Activated CD8-positive, alpha-beta T cell treated with anti-CD3 and anti-CD28 coated beads, Interleukin-2, amount 10 ng/mL, durations not matched to agents 7 days and 5 days (primary cell): ENCODE data around the gene BAG3. TPM values are rescaled to one million over a fixed set of nuclear protein-coding genes. Genes with fewer than 3 reads are reported as not detected.
"Not testable (repeated sequence)": the region's sequence is repeated elsewhere in the genome, so short reads cannot be mapped to it uniquely, and the experiment has no call there.

Experiments
- ATAC-seq: fragments of 150-1000 bp; cut with Tn5 transposase; one replicate; pipeline ENCODE4 v1.10.0; 2021; ENCODE audit warnings: moderate library complexity
- CTCF ChIA-PET: fragments of 350-600 bp; sonication (Branson Sonifier 250); formaldehyde crosslinking; loops from one replicate; lab custom pipeline; 2021; ENCODE audit warnings: antibody characterized with exemption; lab: Charles Lee
- POLR2A ChIA-PET: fragments of 350-600 bp; sonication (Branson Sonifier 250); formaldehyde crosslinking; loops from one replicate; lab custom pipeline; 2021; ENCODE audit warnings: antibody characterized with exemption; lab: Charles Lee
- DNase-seq: peaks from one replicate; pipeline ENCODE4 v3.0.0-alpha.2; 2020
- H3K27ac Mint-ChIP-seq: one replicate; pipeline ENCODE4 v1.8.0; 2021; ENCODE audit warnings: mild to moderate bottlenecking, mixed read lengths
- H3K27me3 Mint-ChIP-seq: one replicate; pipeline ENCODE4 v1.8.0; 2021; ENCODE audit warnings: low read depth, mixed read lengths
- H3K36me3 Mint-ChIP-seq: one replicate; pipeline ENCODE4 v1.8.0; 2021; ENCODE audit warnings: low read depth, mixed read lengths
- H3K4me1 Mint-ChIP-seq: one replicate; pipeline ENCODE4 v1.8.0; 2021; ENCODE audit warnings: low read depth, mixed read lengths
- H3K4me3 Mint-ChIP-seq: one replicate; pipeline ENCODE4 v1.8.0; 2021; ENCODE audit warnings: mild to moderate bottlenecking, mixed read lengths
- H3K9me3 Mint-ChIP-seq: one replicate; pipeline ENCODE4 v1.8.0; 2022; ENCODE audit warnings: mixed read lengths; ENCODE audit not compliant: insufficient read depth
- total RNA-seq, 2 experiments: library from RNA; stranded (reverse); gene quantifications; one replicate each; pipeline ENCODE4 v1.2.3, GENCODE V29; 2021

The BAG3 gene
- total RNA-seq, 2 experiments from 2014 or later: 14.2 to 14.7 TPM

DNA sequence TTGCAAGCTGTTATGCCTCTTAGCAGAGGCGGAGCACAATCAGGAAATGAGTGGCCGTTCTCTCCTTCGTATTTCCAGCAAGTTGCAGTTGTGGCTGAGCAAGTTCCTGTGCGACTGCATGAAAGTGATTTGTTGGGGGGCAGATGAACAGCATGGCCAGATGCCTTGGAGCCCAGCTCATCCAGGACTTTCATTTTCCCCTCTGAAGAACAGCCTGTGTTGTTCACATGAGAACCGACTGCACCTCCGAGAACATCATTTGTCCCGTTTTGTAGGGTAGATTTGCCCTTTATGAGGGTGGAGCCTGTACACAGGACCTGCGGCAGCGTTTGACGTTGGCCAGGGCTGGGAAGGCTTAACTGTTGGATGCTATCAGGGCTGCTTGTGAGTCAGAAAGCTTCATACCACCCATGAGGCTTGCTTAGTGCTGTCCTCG lies 4.4 kb downstream of the BAG3 start:
- peak overlapping the region; percentile 54 for H3K4me3 Mint-ChIP-seq
- ChIA-PET CTCF (interaction anchor here (1.4 to 2.1 kb wide), 4 partner anchors 31 to 204 kb away, joined by 3 to 8 read pairs (median 5); no protein-coding TSS in a partner anchor), POLR2A (interaction anchor here (1.4 kb wide), 1 partner anchor 9 kb away, joined by 4 read pairs; no protein-coding TSS in a partner anchor)
- DNase-seq (peak; percentile 42), ATAC-seq (no peak)
- peak overlapping the region; percentile 69 for H3K27ac Mint-ChIP-seq
- no peaks in the 10 kb centered on the region for H3K27me3 Mint-ChIP-seq
- peaks cover 13% of the 10 kb centered on the region for H3K36me3 Mint-ChIP-seq
- peaks cover 45% of the 10 kb centered on the region for H3K4me1 Mint-ChIP-seq
- H3K9me3 Mint-ChIP-seq: no peaks in the 10 kb centered on the region

DNA sequence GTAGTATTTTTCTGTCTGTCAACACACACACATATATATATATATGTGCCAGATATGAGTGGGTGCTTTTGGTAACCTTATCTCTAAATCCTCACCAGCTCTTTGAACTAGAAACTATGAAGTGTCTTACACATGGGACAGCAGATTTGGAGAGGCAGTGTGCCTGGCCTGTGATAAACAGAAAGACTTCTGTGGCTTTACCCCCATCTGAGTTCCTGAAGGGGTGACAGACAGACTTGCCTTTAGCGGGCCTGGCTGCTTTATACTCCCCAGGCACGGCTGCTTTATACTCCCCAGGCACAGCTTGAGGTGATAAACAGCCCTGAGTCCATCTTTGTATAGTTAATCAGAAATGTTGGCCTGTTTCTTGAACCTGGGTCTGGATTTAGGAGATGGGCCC lies 5.6 kb downstream of the BAG3 start:
- H3K27me3 Mint-ChIP-seq: no peaks in the 10 kb centered on the region
- H3K27ac Mint-ChIP-seq: no peak overlapping the region
- H3K4me3 Mint-ChIP-seq: no peak overlapping the region
- H3K4me1 Mint-ChIP-seq: peaks cover 43% of the 10 kb centered on the region
- CTCF ChIA-PET: interaction anchor here (1.2 to 2.0 kb wide), 5 partner anchors 30 to 203 kb away, joined by 3 to 8 read pairs (median 3); no protein-coding TSS in a partner anchor
- POLR2A ChIA-PET: interaction anchor here (0.6 kb wide), 1 partner anchor 274 kb away, joined by 3 read pairs; no protein-coding TSS in a partner anchor
- no peak for DNase-seq
- no peak for ATAC-seq
- no peaks in the 10 kb centered on the region for H3K9me3 Mint-ChIP-seq
- H3K36me3 Mint-ChIP-seq: peaks cover 13% of the 10 kb centered on the region

DNA sequence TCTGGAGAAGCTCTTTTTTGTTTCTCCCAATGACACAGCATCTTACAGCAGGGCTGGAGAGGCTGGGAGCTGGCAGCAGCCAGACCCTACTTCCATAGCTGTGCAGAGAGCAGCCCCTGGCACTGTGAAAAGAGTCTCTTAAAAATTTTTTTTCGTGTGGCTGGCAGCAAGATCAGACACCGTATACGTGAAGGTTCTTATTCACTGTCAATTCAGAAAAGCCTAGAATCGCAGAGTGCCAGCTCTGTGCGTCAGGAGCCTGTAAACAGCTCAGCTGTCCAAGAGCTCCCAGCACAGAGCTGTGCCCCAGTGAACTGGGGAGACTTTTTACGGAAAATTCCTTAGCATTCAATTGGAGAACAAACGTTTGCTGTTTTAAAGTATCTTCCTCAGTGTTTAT lies 6.5 kb downstream of the BAG3 start:
- no peak for DNase-seq
- no peak overlapping the region for H3K27ac Mint-ChIP-seq
- CTCF ChIA-PET: interaction anchor here (1.2 to 1.4 kb wide), 2 partner anchors 30 to 56 kb away, joined by 3 read pairs; no protein-coding TSS in a partner anchor
- H3K27me3 Mint-ChIP-seq: no peaks in the 10 kb centered on the region
- H3K4me3 Mint-ChIP-seq: no peak overlapping the region
- H3K36me3 Mint-ChIP-seq: peaks cover 13% of the 10 kb centered on the region
- H3K4me1 Mint-ChIP-seq: peaks cover 41% of the 10 kb centered on the region
- no peak for ATAC-seq
- POLR2A ChIA-PET: no interaction called here
- no peaks in the 10 kb centered on the region for H3K9me3 Mint-ChIP-seq

DNA sequence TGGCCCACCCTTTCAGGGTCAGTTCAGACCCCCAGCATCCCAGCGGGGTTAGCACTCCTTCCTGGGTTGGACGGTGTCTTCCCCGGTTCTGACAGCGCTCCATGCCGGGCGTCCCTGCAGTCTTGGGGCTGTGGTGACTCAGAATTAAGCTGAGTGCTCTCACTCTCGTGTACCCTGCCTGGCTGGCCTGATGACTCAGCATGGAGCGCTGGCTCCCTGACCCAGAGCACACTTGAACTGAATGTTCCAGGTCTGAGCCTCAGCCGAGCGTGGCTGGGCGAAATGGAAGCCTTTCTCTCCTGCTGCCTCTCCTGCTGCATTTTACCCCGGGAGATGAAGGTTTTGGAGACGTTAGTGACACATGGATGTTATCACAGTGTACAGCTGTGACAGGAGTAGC lies 7.1 kb downstream of the BAG3 start:
- Mint-ChIP-seq H3K9me3 (no peaks in the 10 kb centered on the region), H3K4me1 (peaks cover 39% of the 10 kb centered on the region), H3K4me3 (no peak overlapping the region), H3K27ac (no peak overlapping the region), H3K36me3 (peaks cover 13% of the 10 kb centered on the region), H3K27me3 (no peaks in the 10 kb centered on the region)
- ATAC-seq (no peak), DNase-seq (no peak)
- ChIA-PET CTCF (interaction anchor here (1.0 to 1.4 kb wide), 2 partner anchors 29 to 56 kb away, joined by 3 read pairs; no protein-coding TSS in a partner anchor), POLR2A (no interaction called here)

DNA sequence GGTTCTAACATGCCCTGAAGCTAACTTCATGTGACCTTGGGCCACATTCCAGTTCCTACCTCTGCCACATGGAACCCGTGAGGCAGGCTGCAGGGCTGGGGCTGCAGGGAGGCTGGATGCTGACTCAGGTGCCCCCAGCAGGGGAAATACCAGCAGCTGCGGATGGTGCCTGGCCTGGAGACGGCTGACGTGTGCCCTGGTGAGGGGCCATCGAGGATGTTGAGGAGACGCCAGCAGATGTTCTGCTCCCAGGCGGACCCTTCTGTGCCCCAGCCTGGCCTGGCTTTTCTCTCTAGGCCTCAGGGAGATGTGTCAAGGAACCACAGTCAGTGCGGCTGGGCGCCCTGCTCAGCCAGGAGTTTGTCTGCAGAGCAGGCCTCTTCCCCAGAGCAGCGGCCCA lies 8.8 kb downstream of the BAG3 start:
- ChIA-PET CTCF (no interaction called here), POLR2A (no interaction called here)
- no peaks in the 10 kb centered on the region for H3K27me3 Mint-ChIP-seq
- H3K27ac Mint-ChIP-seq: no peak overlapping the region
- no peaks in the 10 kb centered on the region for H3K9me3 Mint-ChIP-seq
- ATAC-seq (no peak), DNase-seq (no peak)
- no peak overlapping the region for H3K4me3 Mint-ChIP-seq
- peaks cover 8% of the 10 kb centered on the region for H3K36me3 Mint-ChIP-seq
- peaks cover 32% of the 10 kb centered on the region for H3K4me1 Mint-ChIP-seq

DNA sequence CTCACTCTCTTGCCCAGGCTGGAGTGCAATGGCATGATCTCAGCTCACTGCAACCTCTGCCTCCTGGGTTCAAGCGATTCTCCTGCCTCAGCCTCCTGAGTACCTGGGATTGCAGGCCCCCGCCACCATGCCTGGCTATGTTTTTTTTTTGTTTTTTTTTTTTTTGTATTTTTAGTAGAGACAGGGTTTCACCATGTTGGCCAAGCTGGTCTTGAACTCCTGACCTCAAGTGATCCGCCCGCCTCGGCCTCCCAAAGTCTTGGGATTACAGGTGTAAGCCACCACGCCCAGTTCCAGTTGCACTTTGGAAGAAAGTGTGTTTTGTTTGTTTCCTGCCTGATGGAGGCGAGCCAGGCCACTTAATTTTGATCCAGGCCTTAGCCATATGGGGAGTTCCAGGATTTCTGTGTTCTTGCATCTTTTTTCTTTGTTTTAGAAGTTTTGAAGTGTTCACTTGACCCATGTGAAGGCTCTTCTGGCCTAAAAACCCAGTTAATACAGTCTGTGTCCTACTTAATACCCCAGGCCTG lies 11.0 kb downstream of the BAG3 start:
- peaks cover 18% of the 10 kb centered on the region for H3K4me1 Mint-ChIP-seq
- H3K36me3 Mint-ChIP-seq, H3K9me3 Mint-ChIP-seq, H3K4me3 Mint-ChIP-seq, POLR2A ChIA-PET, H3K27ac Mint-ChIP-seq, DNase-seq, ATAC-seq, H3K27me3 Mint-ChIP-seq: not testable (repeated sequence)
- CTCF ChIA-PET: interaction anchor here (1.7 kb wide), 1 partner anchor 24 kb away, joined by 5 read pairs; no protein-coding TSS in a partner anchor

DNA sequence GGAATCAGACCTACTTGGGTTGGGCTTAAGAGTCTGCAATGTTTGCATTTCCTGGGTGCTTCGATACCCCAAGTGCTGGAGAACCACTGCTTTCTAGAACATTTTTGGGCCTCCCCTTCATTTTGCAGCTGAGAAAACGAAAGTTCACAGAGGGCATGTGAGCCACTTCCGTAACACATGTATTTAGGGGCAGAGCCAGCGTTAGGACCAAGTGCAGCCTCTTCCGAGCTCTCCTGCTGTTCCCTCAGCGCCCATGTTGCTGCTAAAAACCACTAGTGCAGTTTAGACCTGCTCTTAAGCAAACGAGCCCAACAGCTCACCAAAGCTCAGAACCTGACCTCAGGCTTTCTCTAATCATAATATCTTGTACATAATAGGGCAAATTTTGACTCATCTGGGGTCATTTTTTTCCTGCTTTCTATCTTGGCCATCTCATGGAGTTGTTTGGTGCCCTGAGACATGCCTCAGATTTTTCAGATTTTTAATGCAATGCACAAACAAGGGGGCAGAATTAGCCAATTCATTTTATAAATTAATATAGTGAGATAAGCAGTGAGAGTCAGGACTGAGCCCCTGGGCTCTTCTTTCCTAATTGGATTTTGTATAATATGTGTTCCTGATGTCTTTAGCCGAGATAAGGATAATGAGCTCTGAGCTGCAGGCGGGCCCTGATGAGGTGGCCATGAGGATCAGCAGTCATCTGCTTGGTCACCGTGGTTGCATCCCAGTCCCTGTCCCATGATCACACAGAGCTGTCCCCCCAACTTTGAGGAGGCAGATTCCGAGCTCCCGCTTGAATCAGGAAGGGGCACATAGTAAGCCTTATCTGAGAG lies 12.9 kb downstream of the BAG3 start:
- Mint-ChIP-seq H3K36me3 (peaks cover 2% of the 10 kb centered on the region), H3K4me1 (peaks cover 19% of the 10 kb centered on the region), H3K27me3 (no peaks in the 10 kb centered on the region), H3K9me3 (no peaks in the 10 kb centered on the region), H3K4me3 (peak overlapping the region; percentile 1), H3K27ac (peak overlapping the region; percentile 75)
- DNase-seq: no peak
- ChIA-PET CTCF (interaction anchor here (1.2 to 2.2 kb wide), 4 partner anchors 23 to 195 kb away, joined by 3 to 8 read pairs (median 4); no protein-coding TSS in a partner anchor), POLR2A (interaction anchor here (1.1 to 1.4 kb wide), 2 partner anchors 8 to 13 kb away, joined by 4 to 5 read pairs; partner anchors contain the start of gene BAG3)
- ATAC-seq: peak; percentile 59

DNA sequence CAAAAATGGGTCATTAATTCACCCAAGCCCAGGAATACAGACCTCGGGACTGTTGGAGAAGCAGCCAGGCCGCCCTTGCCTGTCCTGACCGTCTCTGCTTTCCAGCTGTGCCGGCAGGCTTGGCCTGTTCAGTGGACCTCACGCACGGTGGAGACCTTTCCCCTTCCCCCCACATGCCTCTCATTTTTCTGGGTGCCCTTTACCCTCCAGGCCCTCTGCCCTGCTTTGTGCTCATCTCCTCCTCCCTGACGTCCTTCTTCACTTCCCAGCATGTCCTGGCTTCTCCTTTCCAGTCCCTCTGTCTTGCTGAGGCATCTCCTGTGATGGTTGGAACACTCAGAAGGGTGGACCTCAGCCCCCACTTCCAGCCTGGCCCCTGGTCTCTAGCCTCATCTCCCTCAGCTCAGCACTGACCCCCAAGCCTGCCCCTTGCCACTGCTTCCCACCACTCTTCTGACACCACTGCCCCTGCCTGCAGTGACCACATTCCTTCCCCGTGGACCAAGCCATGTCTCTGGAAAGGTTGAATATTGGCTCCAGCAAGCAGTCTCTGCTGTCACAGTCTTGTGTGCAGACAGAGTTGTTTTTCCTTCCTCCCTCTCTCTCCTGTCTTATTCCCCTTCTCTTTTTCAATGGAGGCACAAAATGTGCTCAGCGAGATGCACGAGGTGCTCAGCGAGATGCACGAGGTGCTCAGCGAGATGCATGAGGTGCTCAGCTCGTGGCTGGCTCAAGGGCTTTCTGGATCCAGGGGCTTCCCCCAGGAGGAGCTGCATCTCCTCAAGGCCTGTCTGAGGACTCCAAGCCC lies 14.9 kb downstream of the BAG3 start:
- POLR2A ChIA-PET: no interaction called here

DNA sequence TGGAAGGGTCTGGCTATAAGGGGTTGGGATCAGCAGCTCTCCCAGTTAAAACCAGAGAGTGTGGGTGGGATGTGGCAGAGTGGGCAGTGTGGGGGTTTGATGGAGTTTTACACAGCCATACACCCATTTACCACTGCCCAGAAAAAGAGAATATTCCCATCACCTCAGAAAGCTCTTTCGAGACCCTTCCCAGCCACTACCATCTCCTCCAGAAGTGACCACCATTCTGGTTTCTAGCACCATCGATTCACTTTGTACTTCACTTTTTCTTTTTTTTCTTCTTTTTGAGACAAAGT lies 15.5 kb downstream of the BAG3 start:
- H3K36me3 Mint-ChIP-seq: peaks cover 6% of the 10 kb centered on the region
- H3K4me1 Mint-ChIP-seq: peaks cover 19% of the 10 kb centered on the region
- ATAC-seq (no peak), DNase-seq (no peak)
- H3K9me3 Mint-ChIP-seq: no peaks in the 10 kb centered on the region
- POLR2A ChIA-PET: no interaction called here
- H3K27me3 Mint-ChIP-seq: no peaks in the 10 kb centered on the region
- CTCF ChIA-PET: interaction anchor here (0.6 to 1.6 kb wide), 4 partner anchors 16 to 122 kb away, joined by 3 to 4 read pairs (median 3); no protein-coding TSS in a partner anchor
- no peak overlapping the region for H3K27ac Mint-ChIP-seq
- H3K4me3 Mint-ChIP-seq: no peak overlapping the region

More for the DNA sequence above, 14.9 kb downstream of the BAG3 start:
- Mint-ChIP-seq H3K9me3 (no peaks in the 10 kb centered on the region), H3K4me3 (no peak overlapping the region), H3K36me3 (peaks cover 3% of the 10 kb centered on the region), H3K27ac (peak overlapping the region; percentile 39), H3K27me3 (no peaks in the 10 kb centered on the region), H3K4me1 (peaks cover 19% of the 10 kb centered on the region)
- ATAC-seq (no peak), DNase-seq (no peak)
- CTCF ChIA-PET: interaction anchor here (0.6 to 1.6 kb wide), 2 partner anchors 20 to 122 kb away, joined by 3 to 4 read pairs; no protein-coding TSS in a partner anchor

DNA sequence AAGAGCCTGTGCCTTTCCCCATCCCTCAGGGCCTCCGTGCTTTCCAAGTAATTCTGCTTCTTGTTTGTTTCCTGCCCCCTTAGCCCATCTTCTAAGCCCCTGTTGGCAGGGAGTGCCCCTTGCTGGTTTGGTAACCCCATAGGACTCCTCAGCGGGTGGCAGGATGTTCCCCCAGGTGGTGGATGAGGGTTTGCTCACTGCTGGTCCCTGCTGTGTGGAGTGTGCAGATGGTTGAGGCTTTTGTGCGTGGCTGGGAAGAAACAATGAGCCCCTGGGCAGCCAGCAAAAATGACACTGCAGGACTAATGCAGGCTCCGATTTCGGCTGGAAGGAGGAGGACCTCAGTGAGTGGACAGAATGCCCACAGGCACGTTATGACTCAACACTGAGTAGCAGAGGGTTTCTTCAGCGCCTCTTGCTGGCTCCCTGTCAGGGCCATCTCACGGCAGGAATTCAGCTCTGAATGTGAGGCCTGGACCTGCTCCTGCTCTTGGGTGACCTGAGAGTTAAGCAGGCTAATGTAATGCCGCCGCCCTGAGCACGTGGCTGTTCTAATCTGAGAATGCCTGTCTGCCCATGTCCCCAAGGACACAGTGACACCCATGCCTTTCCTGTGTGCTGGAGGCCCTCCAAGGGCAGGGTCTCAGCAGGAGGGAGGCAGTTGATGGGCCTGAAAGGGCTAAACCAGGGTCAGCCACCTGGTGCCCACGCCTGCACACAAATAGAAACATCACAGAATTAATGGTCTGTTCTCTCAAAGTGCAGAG lies 16.6 kb downstream of the BAG3 start:
- Mint-ChIP-seq H3K4me1 (peaks cover 19% of the 10 kb centered on the region), H3K9me3 (no peaks in the 10 kb centered on the region)

More for the DNA sequence above, 16.6 kb downstream of the BAG3 start:
- ChIA-PET POLR2A (no interaction called here), CTCF (interaction anchor here (0.8 kb wide), 1 partner anchor 27 kb away, joined by 3 read pairs; no protein-coding TSS in a partner anchor)
- no peak overlapping the region for H3K27ac Mint-ChIP-seq
- H3K4me3 Mint-ChIP-seq: no peak overlapping the region
- DNase-seq (no peak), ATAC-seq (no peak)
- peaks cover 14% of the 10 kb centered on the region for H3K36me3 Mint-ChIP-seq
- H3K27me3 Mint-ChIP-seq: no peaks in the 10 kb centered on the region
